ENCODE measurements around the gene KLHL42.
"Not testable (repeated sequence)": the region's sequence is repeated elsewhere in the genome, so short reads cannot be mapped to it uniquely, and the experiment has no call there.

KLHL42 gene, protein sequence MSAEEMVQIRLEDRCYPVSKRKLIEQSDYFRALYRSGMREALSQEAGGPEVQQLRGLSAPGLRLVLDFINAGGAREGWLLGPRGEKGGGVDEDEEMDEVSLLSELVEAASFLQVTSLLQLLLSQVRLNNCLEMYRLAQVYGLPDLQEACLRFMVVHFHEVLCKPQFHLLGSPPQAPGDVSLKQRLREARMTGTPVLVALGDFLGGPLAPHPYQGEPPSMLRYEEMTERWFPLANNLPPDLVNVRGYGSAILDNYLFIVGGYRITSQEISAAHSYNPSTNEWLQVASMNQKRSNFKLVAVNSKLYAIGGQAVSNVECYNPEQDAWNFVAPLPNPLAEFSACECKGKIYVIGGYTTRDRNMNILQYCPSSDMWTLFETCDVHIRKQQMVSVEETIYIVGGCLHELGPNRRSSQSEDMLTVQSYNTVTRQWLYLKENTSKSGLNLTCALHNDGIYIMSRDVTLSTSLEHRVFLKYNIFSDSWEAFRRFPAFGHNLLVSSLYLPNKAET

DNA sequence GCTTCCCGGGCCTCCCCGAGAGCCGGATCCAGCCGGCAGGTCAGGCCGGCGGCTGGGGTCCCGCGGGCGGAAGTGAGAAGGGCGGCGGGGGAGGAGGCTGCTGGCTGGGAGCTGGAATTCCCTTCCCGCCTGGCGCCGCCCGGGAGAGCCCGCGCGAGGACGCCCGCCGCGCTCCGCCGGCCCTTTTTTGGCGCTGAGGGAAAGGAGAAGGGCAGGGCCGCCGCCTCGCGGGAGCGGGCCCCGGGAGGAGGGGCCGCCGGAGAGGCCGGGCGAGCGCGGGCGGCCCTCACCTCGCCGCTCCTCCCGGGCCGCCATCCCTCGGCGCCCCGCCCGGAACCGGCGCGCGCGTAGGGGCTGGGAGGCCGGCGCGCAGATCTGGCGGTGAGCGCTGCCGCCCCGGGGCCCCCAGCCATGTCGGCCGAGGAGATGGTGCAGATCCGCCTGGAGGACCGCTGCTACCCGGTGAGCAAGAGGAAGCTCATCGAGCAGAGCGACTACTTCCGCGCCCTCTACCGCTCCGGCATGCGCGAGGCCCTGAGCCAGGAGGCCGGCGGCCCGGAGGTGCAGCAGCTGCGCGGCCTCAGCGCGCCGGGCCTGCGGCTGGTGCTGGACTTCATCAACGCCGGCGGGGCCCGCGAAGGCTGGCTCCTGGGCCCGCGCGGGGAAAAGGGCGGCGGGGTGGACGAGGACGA lies at the start of gene KLHL42, which contains the start of gene MANSC4:
Gene KLHL42 (plus strand): TSS at position 314 of the 692 bp plus-strand sequence. CDS start 98 bp downstream, at position 412.
Gene MANSC4 (minus strand): TSS at position 317 of the 692 bp plus-strand sequence. CDS start 8,960 bp downstream, outside the sequence.
- peak; percentile 74 for DNase-seq (ENCODE audit: low read depth)

DNA sequence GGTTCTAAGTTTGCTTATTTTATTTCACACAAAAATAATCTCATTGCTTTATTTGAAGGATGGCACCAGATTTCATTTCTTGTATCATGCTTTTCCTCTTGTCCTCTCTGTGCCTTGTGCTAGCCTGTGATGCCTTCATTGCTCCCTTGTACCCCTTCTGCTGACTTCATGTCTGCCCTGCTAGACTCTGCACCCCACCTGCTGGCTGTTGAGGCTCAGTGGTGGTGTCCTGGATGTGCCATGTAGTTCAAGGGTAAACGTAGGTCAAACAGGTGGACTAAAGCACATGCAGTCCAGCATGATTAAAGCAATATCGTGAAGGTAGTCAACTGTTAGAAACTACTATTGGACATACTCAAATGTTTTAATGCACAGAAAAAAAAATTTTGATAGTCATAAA lies 47.8 kb upstream of the KLHL42 start:
- no peak for DNase-seq (ENCODE audit: low read depth)

DNA sequence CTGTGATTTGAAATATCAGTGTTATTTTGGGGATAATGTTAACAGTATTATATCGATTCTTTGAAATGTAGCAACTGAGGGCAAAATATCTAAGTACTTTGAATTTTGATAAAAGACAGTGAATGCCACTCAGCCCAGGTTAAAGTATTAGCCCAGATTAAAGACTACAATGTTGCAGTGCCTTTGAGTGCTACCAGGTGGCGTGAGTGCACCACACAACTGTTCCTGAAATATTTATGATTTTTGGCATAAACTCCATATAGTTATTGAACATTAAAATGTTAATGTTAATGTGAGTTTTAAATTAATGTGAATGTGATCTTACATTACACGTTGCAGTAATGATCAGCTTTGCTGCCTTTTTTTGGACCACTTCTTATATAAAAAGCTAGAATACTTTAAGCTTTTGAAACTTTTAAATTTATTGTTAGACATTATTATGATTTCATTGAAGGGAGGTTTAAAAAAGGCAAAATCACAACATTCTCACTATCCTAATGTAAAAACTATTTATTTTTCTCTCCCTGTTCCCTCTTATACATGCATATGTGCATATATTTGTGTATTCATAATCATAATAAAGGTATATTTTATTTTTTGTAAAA lies 46.9 kb upstream of the KLHL42 start:
- peak; percentile 25 for DNase-seq (ENCODE audit: low read depth)

DNA sequence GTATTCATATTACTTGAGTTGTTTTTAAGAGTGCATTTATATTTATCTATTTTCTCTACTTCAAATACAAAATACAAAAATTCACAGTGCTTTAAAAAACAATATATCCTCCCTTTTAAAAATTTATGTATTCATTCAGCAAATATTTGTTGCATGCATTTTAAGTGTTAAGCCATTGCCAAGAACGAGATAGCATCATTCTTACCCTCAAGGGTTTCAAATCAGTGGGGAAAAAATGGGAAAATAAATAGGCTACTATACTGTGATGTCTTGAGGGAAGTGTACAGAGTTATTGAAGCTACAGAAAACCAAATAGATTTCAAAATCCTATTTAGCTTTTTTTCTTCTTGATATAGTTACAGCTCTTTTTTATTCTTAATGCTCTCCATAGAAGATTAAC lies 46.2 kb upstream of the KLHL42 start:
- no peak for DNase-seq (ENCODE audit: low read depth)

DNA sequence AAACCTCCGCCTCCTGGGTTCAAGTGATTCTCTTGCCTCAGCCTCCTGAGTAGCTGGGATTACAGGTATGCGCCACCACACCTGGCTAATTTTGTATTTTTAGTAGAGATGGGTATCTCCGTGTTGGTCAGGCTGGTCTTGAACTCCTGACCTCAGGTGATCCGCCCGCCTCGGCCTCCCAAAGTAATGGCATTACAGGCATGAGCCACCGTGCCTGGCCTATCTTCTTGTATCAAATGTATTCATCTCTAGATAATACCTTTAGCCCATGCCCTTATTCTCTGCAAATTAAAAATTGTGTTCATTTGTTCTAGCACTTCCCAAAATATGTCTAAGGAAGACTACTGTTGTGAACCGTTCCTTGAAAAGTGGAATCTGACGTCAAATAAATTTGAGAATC lies 45.7 kb upstream of the KLHL42 start:
- DNase-seq (ENCODE audit: low read depth) = not testable (repeated sequence)

DNA sequence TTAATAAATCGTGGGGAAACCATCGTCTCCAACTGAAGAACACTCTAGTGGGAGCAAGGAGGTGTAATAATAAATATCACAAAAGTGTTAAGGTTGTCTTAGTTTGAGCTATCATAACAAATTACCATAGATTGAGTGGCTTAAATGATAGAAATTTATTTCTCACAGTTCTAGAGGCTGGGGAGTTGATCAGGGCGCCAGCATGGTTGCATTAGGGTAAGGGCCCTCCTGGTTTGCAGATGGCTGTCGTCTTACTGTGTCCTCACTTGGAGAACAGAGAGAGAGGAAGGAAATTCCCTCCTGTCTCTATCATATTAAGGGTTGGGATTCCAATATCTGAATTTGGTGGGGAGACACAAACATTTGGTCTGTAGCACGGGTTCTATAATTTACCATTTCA lies 36.4 kb upstream of the KLHL42 start:
- DNase-seq (ENCODE audit: low read depth) = no peak

DNA sequence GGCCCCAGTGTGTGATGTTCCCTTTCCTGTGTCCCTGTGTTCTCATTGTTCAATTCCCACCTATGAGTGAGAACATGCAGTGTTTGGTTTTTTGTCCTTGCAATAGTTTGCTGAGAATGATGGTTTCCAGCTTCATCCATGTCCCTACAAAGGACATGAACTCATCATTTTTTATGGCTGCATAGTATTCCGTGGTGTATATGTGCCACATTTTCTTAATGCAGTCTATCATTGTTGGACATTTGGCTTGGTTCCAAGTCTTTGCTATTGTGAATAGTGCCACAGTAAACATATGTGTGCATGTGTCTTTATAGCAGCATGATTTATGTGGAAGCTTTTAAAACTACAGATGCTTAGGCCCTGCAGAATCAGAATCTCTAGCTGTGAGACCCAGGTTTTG lies 34.3 kb upstream of the KLHL42 start:
- not testable (repeated sequence) for DNase-seq (ENCODE audit: low read depth)

DNA sequence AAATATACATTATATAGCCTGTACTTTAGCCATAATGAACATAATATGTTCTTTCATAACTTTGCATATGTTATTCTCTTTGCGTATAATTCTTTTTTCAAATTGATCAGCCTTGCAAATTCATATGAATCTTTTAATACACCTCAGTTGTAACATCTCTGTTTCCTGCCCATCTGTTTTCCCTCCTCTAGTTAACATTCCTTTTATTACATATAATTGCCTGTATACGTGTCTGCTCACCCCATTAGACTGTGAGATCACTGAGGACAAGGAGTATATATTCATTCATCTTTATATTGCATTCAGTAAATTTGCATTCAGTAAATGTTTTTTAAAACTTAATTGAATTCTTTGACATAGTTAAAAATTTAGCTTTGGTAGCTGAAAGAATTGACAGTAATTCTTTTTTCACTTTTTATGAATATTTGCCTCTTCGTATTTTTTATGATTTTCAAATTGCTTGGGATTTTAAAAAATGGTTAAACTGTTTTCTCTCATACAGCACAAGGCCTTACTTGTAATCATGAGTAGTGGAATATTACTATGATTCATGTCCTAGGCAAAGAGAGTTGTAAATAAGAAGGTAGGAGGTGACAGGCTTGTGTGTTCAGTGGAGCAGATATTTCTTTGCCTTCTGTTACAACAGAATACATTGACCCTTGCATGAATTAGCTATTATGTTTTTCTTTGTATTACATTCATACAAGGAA lies 32.8 kb upstream of the KLHL42 start:
- peak; percentile 61 for DNase-seq (ENCODE audit: low read depth)

DNA sequence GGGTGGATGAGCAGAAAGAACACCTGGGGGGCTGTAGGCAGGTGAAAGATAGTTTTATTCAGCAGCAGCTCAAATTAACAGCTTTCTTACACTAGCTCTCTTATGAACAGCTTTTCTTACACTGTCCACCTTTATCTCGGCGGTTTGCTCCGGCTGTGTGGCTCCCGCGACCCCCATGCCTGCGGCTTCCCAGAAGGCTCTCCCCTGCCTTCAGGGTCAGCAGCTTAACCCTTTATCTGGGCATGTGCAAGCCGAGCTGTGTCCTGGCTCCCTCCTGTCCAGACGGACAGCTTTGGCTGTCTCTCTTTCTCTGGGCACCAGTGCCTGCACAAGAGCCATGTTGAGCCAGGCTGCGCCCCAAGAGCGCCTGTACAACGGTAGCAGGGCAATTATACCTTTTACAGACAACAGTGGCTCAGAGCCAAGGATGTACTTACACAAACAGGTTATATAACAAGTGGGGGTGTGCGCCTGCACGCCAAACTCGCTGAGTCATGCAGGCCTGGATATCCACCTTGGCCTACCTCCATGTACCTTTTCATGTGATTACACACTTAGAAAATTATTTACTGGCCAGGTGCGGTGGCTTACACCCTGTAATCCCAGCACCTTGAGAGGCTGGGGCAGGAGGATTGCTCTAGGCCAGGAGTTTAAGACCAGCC lies 28.5 kb upstream of the KLHL42 start:
- DNase-seq (ENCODE audit: low read depth) = no peak

DNA sequence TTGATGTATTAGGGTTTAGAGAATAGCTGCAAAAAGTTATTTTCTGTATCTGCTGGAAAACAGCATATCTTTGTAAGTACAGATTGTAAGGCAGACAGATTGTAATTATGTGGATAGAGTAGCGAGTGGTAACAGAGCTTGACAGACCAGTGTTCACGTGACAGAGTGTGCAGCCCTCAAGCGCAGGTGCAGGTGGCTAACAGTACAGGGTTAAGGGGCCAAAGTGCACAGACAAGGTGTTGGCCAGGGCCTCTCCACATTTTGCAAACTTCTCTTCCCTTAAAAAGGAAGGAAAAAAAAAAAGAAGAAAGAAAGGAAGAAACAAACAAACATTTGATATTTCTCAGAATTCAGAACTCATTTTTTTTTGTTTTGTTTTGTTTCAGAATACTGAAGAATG lies 25.2 kb upstream of the KLHL42 start:
- DNase-seq (ENCODE audit: low read depth) = no peak

DNA sequence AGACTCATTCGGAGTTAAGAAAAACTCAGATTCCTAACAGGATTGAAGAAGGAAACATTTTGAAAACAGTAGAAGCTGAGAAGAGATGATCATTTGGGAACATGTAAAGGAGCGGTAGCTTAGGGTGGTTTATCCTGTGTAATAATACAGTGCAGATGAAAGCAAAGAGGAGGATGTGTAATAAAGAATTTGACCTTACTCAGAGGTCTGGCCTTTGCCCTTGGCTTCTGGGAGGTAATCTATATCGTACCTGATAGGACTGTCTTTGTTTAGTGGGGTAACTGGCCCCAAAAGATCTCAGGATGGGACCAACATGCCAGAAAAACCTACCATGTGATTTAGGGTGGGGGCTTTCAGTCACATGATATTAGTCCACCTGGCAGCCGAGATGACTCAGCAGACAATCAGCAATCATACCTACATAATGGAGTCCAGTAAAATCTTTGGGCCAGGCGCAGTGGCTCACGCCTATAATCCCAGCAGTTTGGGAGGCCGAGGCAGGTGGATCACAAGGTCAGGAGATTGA lies 23.3 kb upstream of the KLHL42 start:
- no peak for DNase-seq (ENCODE audit: low read depth)

DNA sequence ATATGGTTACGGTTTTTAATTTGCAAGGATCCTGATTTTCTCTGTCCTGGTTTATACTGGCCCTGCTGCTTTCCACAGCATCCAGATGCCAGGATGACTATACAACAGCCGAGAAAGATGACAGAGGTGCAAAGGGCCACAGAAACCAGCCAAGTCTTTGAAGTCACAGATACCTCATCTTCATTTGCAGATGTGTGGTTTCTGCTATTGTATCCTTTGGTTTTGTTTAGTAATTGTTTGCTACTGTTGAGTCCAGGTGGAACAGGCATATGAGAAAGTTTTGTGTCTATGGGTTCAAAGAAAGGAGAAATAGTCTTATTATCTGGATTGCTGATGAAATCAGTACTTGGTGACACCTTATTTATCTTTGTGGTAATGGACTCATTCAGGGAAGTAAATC lies 17.3 kb upstream of the KLHL42 start:
- no peak for DNase-seq (ENCODE audit: low read depth)

DNA sequence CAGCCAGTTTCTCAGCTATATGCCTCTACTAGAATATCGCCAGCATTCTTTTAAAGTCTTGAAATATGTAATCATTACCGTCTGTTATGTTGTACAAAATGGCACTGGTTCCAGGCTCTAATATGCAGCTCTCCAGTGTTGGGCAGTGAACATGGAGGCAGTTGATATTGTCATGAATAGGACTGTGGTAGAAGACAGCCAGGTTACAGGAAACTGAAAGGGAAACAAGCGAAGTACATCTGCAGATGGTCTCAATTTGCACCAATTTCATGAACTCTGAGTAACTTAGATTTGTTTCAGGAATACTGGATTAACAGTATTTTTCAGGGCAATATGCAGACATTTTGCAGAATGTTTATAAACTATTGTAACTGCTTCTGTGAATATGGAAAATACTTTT lies 13.4 kb upstream of the KLHL42 start:
- no peak for DNase-seq (ENCODE audit: low read depth)

DNA sequence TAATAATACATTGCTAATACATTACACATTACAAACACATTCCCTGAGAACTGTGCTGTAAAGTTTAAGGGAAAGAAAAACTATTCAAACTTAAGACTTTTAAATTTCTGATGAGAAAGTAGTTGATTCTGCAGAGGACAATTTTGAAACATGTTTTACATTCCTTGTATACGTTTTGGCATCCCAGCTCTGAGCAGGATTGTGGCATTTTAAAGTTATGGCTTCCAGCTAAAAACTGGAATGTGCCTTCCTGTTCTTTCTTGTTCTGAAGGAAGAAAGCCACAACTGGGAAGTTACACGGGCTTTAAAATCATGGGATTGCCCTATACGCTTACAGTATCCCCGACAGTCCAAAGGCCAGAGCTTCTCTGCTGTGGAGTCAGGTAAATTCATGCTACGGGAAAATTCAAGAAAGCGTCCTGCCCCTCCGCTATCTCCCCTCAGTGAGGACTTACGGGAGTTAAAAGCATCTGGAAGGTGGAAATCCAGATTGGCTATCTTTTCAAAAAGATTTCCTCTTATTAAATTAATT lies 10.8 kb upstream of the KLHL42 start:
- no peak for DNase-seq (ENCODE audit: low read depth)

DNA sequence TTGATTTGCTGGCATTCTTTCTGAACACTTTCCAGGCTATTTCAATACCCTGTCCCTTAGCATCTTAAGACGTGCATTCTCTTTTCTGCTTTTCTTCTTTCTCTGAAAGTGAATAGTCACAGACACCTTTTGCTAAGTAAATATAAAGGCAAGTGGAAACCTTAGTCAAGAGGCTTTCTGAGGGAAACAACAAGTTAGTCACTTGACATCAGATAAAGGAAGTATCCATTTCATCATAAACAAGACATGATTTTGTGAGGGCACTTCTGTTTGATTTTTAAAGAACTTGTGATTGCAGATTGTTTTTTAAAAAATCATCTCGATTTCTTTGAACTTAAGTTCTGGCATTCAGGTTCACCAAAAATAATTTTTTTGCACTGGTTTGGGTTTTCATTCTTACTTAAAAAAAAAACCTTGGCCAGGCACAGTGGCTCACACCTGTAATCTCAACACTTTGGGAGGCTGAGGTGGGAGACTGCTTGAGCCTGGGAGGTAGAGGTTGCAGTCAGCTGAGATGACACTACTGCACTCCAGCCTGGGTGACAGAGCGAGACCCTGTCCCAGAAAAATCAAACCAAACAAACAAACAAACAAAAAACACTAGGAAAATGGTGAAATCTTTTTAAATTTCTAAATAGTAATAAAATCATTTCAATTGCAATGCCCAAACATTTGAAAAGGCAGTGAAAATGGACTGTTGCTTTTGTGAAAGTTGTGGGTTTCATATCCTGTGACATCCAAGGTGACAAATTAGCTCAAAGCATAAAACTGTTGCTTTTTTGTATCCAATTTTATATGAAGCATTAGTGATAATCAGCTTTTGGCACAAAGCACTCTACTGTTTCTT lies 8.3 kb upstream of the KLHL42 start:
- DNase-seq (ENCODE audit: low read depth) = no peak

DNA sequence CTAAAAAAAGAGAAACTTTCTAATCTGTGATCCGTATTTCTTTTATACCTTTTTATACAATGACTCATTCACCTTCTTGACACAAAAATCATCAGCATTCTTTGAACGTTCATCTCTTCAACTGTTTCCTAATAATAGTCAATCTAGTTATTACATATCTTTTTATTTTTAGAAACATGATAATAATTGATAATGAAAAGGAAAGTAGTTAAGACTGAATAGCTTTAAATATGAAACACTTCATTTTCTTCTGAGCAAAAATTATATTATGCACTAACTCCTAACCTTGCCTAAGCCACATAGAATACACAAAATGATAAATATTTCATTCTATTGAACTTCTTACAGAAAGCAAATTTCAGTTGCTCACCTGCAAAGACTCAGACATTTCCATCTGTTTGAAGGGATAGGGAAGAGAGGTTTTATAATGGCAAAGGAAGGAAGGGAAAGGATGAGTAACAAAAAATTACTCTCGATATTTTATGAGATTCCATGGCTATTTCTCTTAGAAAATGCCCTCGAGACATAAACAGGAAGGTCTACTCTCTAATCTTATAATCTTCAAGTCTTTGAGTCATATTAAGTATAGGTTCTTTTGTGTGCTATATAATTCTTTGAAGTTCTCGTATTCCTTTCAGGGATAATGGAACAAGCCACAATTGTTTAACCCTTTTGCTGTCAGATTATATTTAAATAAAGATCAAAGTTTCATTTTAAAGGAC lies 7.5 kb upstream of the KLHL42 start:
- no peak for DNase-seq (ENCODE audit: low read depth)

DNA sequence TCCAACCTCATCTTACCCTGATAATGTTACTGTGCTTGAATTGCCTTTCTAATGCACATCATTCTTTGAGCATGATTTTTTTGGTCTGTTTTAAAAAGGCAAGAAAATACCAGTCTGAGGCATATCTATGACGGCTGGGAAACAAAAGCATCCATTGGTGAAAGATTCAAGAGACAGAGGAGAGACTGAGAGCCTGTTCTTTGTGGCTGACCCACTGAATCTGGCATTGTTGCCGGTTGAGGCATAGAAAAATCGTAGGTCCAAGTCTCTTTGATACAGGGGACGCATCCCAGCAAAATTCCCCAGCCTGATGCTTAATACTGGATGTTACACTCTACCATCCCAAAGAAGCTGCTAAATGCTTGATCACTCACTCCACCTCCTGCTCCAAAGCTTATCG lies 2.9 kb upstream of the KLHL42 start:
- no peak for DNase-seq (ENCODE audit: low read depth)

DNA sequence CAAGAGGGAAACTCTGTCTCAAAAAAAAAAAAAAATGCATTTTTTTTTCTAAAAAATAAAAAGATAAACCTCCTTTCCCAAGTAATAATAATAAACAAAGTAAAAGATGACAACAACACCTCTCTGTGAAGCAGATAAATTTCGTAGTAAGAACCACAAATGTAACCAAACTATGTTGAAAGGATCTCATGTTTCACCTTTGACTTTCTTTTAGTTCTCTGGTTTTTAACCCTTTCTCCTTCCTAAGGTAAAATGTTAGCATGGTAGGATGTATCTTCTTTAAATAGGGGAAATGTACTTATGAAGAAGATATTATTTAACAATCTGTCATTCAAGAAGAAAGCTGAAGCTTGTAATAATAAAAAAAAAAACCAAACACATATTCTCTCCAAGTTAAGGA lies 1.8 kb upstream of the KLHL42 start:
- DNase-seq (ENCODE audit: low read depth) = no peak

DNA sequence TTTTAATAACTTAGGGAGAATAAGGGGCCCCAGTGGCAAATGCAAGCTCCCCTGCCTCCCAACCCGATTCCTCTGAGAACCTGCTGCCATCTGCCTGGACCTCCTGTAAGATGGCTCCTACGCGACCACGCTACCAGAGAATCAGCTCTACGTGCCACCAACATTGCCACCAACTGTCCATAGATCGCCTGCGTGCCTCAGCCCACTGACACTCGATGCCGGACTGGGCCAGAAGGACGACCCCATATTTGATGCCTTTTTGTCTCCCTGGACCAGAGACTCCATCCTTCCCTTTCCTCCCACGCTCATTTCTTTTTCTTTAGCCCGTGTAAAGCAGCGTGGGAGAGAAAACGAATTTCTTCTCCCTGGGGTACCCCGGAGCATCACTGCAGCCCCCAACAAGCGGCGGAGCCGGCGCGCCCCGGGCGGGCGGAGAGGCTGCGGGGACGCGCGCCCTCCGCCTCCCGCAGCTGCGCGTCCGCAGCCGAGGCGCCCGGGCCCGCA lies 565 bp upstream of the KLHL42 start:
- DNase-seq (ENCODE audit: low read depth) = peak; percentile 12

All from fibroblast of gingiva (primary cell).